HG03442 (cell line): ENCODE measurements around the gene TK1.

Experiments used
- ATAC-seq: cut with Tn5 transposase; IDR thresholded peaks from one replicate; pipeline ENCODE4 v1.9.1; 2021; ENCODE audit warnings: mild to moderate bottlenecking, moderate library complexity; ENCODE audit not compliant: unreplicated experiment

The TK1 gene

GRCh38 chr17:78223061-78223460, 36.2 kb upstream of the TK1 start:
- ATAC-seq: no peak

- ATAC-seq: no peak
Observed at GRCh38 chr17:78219396-78220150, 32.7 kb upstream of the TK1 start.

- ATAC-seq: no peak
Observed at GRCh38 chr17:78214706-78215061, 27.8 kb upstream of the TK1 start.

- peak; percentile 79 for ATAC-seq
Observed at GRCh38 chr17:78214016-78214705, 27.3 kb upstream of the TK1 start, which contains the start of gene BIRC5. BIRC5 (plus strand) TSS chr17:78214253; CDS start chr17:78214317, 64 bp downstream.

- no peak for ATAC-seq
Observed at GRCh38 chr17:78211032-78211431, 24.2 kb upstream of the TK1 start.

GRCh38 chr17:78210111-78210510, 23.3 kb upstream of the TK1 start:
- ATAC-seq: no peak

GRCh38 chr17:78208486-78208885, 21.6 kb upstream of the TK1 start:
- ATAC-seq: no peak

GRCh38 chr17:78206298-78206697, 19.4 kb upstream of the TK1 start:
- no peak for ATAC-seq

- ATAC-seq: no peak
Observed at GRCh38 chr17:78205124-78205775, 18.4 kb upstream of the TK1 start.

- ATAC-seq: no peak
Observed at GRCh38 chr17:78204387-78205123, 17.7 kb upstream of the TK1 start.

GRCh38 chr17:78202666-78203065, 15.8 kb upstream of the TK1 start:
- no peak for ATAC-seq

GRCh38 chr17:78200451-78200850, 13.6 kb upstream of the TK1 start:
- no peak for ATAC-seq

GRCh38 chr17:78197147-78197832, 10.4 kb upstream of the TK1 start:
- no peak for ATAC-seq

GRCh38 chr17:78196716-78197115, 9.9 kb upstream of the TK1 start:
- no peak for ATAC-seq

- no peak for ATAC-seq
Observed at GRCh38 chr17:78185981-78186691, 716 bp downstream of the TK1 start.

GRCh38 chr17:78184868-78185267, 2.0 kb downstream of the TK1 start:
- ATAC-seq: no peak

- no peak for ATAC-seq
Observed at GRCh38 chr17:78184351-78184750, 2.5 kb downstream of the TK1 start.

- no peak for ATAC-seq
Observed at GRCh38 chr17:78183916-78184315, 2.9 kb downstream of the TK1 start.

GRCh38 chr17:78182504-78182903, 4.3 kb downstream of the TK1 start:
- ATAC-seq: no peak

GRCh38 chr17:78180508-78180907, 6.3 kb downstream of the TK1 start:
- ATAC-seq: no peak
